G401 (cell line): Measurements from ENCODE around the gene HIVEP1. TPM values are rescaled to one million over a fixed set of nuclear protein-coding genes. Genes with fewer than 3 reads are reported as not detected.

Experiments
- DNase-seq: peaks from one replicate; pipeline ENCODE4 v3.0.0-alpha.2; 2015; ENCODE audit warnings: low spot score
- in situ Hi-C: cut with HindIII; loops from 2 replicates; pipeline ENCODE4 v1.10.0; 2016; ENCODE audit warnings: low sequenced_read_pairs, mixed read lengths
- total RNA-seq: library from RNA; depleted of rRNA; stranded (reverse); fragments of >200 nt; shearing (Covaris generic); gene quantifications from 2 replicates; pipeline ENCODE4 v1.2.3, GENCODE V29; 2014; rRNA removed

HIVEP1 gene
- total RNA-seq, 1 experiment from 2014 or later = 4.3 TPM

DNA sequence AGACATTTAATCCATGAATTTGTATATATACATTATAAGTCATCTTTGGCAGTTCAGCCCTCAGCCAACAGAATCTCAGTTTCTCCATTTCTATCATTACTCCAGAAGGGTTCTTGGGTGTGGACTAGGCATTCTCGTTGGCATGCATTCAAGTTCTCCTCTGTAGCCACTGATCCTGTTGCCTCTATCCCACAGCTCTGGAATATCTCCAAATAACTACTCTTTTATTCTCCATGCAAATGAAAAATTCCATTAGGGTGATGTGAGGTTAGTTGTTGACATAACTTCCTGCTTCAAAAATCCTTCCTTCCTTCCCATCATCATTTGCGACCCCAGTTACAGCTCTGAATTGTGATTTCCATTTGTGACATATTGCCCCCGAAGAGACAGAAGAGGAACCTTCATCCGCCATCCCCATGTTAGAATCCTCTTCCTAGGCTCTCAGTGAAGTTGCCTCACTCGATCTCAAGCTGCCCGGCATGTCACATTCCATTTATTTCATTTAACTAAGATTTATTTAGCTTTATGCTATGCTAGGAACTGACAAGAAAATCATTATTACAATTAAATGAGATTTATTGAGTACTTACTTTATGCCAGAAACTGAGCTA lies 184.3 kb downstream of the HIVEP1 start:
- DNase-seq = no peak
- in situ Hi-C loops = no loop called here

DNA sequence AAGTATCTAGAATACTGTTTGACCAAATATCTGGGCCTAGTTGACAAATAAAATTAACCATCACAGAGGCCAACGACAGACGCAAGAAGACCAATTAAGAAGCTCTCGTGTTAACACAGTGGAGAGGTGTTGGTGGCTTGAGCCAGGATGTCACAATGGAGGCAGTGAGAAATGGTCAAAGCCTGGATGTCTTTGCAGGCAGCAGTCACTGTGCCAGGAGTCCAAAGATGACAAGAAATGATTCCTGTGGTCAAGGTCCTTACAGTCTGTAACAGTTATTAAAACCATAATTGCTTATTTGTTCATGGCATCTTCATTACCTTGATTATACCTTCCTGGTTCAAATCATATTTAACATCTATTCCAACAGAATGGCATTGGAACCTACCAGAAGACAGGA lies 186.7 kb downstream of the HIVEP1 start:
- DNase-seq = no peak
- in situ Hi-C loops = no loop called here

DNA sequence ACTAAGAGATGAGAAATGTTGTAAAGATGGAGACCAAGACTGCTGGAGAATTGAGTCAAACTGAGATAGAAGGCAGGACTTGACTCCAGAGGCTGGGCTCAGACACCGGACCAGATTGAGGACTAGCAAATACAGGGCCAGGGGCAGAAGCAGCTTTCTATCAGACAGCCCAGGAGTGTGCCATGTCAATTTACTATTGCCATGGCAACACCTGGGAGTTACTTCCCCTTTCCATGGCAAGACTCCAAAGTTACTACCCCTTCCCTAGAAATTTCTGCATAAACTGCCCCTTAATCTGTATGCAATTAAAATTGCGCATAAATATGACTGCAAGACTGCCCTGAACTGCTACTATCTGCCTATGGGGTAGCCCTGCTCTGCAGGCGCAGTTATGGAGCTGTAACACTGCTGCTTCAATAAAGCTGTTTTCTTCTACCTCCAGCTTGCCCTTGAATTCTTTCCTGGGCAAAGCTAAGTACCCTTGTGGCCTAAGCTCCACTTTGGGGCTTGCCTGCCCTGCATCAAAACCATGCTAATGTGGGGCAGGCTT lies 188.0 kb downstream of the HIVEP1 start:
- DNase-seq = no peak
- in situ Hi-C loops = no loop called here

DNA sequence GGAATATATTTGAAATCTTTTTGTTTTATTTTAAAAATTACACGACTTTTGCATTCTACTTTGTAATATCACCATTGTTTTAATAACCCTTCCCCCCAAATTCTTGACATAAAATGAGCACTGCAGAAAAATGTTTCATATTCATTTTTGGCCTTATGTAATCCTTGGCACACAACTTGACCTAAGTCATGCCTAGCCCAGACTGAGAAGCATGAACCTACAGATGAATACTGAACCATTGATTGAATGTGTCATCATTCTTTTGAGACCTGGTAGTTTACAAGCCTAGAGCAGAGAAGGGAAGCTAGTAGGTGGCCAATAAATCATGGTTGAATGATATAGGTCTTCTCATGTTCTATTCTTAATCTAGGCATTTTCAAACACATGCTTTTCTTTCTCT lies 188.6 kb downstream of the HIVEP1 start:
- in situ Hi-C loops = no loop called here
- DNase-seq = no peak

DNA sequence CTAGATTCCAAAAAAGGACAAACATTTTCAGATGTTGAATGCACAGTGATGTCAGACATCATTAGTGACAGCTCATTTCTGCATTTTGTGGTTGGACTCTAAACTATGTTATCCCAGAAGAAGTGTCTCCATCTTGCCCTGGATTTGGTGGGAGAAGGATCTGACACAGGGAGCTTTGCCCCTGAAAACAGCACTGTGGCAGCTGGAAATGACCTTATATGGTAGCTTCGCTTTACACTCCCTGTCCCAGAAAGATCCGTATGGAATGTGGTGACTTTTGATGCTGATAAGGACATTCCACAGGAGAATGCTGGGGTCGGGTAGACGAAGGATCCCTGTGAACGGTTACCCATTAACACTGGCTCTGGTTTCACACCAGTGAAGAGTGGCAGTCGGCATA lies 190.9 kb downstream of the HIVEP1 start:
- in situ Hi-C loops = no loop called here
- no peak for DNase-seq

DNA sequence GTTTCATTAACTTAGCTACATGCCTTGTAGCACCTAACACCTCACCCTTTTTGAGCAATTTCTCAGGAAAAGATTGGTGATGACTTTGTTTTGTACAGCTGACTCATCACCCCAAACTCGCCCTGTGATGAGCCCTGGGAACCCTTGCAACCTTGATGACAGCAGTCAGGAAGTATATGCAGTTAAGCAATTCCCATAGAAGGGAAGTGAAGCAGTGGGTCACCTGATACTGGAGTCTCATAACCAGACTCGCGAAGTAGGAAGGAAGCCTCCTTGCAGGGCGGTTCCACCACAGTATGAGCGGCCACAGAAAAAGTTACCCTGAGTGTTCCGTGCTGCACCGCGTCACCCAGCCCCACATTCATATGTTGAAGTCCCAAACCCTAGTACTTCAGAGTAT lies 196.1 kb downstream of the HIVEP1 start:
- no peak for DNase-seq
- in situ Hi-C loops = no loop called here

DNA sequence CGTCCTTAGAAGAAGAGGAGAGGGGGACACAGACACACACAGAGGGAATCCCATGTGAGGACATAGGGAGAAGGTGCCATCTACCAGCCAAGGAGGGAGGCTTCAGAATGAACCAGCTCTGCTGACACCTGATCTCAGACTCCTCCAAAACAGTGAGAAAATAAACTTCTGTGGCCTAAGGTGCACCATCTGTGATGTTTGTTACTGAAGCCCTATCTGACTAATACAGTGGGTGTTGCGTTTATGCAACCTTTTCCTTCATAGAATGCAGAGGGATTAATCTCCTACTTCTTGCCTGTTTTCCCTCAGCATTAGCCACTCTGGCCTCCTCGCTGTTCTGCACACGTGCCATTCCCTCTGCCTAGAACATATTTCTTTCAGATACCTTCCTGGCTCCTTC lies 196.6 kb downstream of the HIVEP1 start:
- in situ Hi-C loops = no loop called here
- DNase-seq = no peak

Other genes with a start within 250 kb of the HIVEP1 start
- gene ADTRP, start 233.5 kb upstream of the HIVEP1 start, total RNA-seq = 9.9 and 16.8 TPM in 2 replicates